HT1080 (cell line): Measurements from ENCODE around the gene SPRN. TPM values are rescaled to one million over a fixed set of nuclear protein-coding genes. Genes with fewer than 3 reads are reported as not detected.

Experiments
- small RNA-seq: library from RNA; depleted of rRNA; stranded (forward); fragments of <200 nt; gene quantifications from one replicate; pipeline ENCODE3, GENCODE V24; 2014
- total RNA-seq: library from RNA; depleted of rRNA; stranded (reverse); fragments of >200 nt; shearing (Covaris generic); gene quantifications from 2 replicates; pipeline ENCODE4 v1.2.3, GENCODE V29; 2014; rRNA removed

Gene SPRN
- total RNA-seq, 1 experiment from 2014 or later, result not detected

Small RNA genes within 50 kb of the gene (small RNA-seq; reads per million reads assigned to genes)
- gene AL360181.4 (not detected), gene MIR3944 (not detected)

Other genes starting within 250 kb of the SPRN start
- gene UTF1, start 194.4 kb downstream of the SPRN start, total RNA-seq, result not detected in 2 replicates
- gene VENTX, start 186.8 kb downstream of the SPRN start, total RNA-seq, result 0.03 and 0.13 TPM in 2 replicates
- 1.6 and 4.2 TPM in 2 replicates for gene ADAM8, start 147.8 kb downstream of the SPRN start, total RNA-seq
- 119 and 127 TPM in 2 replicates for gene TUBGCP2, start 115.8 kb downstream of the SPRN start, total RNA-seq
- gene ZNF511, start 115.7 kb downstream of the SPRN start, total RNA-seq, result 102 and 108 TPM in 2 replicates
- gene CALY, start 87.7 kb downstream of the SPRN start, total RNA-seq, result 1.7 TPM in 1 of 2 replicates, not detected in the other
- not detected in 2 replicates for gene PRAP1, start 77.3 kb downstream of the SPRN start, total RNA-seq
- 31.5 and 48.4 TPM in 2 replicates for gene FUOM, start 66.6 kb downstream of the SPRN start, total RNA-seq
- 107 and 109 TPM in 2 replicates for gene ECHS1, start 51.3 kb downstream of the SPRN start, total RNA-seq
- 0.43 and 0.70 TPM in 2 replicates for gene PAOX, start 45.4 kb downstream of the SPRN start, total RNA-seq
- gene MTG1, start 30.5 kb downstream of the SPRN start, total RNA-seq, result 54.1 and 55.6 TPM in 2 replicates
- 0.80 and 1.3 TPM in 2 replicates for gene SCART1, start 29.3 kb upstream of the SPRN start, total RNA-seq
- 1.2 and 1.4 TPM in 2 replicates for gene CYP2E1, start 102.7 kb upstream of the SPRN start, total RNA-seq
- 2.6 and 3.7 TPM in 2 replicates for gene SYCE1, start 141.0 kb upstream of the SPRN start, total RNA-seq
- gene FRG2B, start 202.2 kb upstream of the SPRN start, total RNA-seq, result not detected in 2 replicates